HepG2 (cell line): ENCODE results near the gene MRPL36. TPM values are rescaled to one million over a fixed set of nuclear protein-coding genes. Genes with fewer than 3 reads are reported as not detected.

Experiments
- ATAC-seq: fragments of 200-7000 bp; cut with Tn5 transposase; 3 replicates; pipeline ENCODE4 v1.9.1; 2020; ENCODE audit warnings: mild to moderate bottlenecking, moderate library complexity
- BruUV-seq: library from RNA; stranded (reverse); fragments of 400-500 nt; replicated peaks from 2 replicates; lab custom pipeline; 2021; lab: Mats Ljungman, UMichigan
- CTCF ChIA-PET: fragments of 300-600 bp; formaldehyde crosslinking; extraction: SDS; loops from one replicate; lab custom pipeline; 2021; ENCODE audit warnings: low total read pairs, inconsistent platforms, low intra/inter-chr PET ratio; lab: Yijun Ruan, JAX
- POLR2A ChIA-PET: fragments of 350-600 bp; sonication (Branson Sonifier 250); formaldehyde crosslinking; loops from one replicate; lab custom pipeline; 2020; ENCODE audit warnings: antibody characterized with exemption, inconsistent platforms; lab: Yijun Ruan, JAX
- DNase-seq: peaks from one replicate; pipeline ENCODE4 v3.0.0-alpha.2; 2015; ENCODE audit warnings: low spot score
- FAIRE-seq: peaks from 3 replicates; lab custom pipeline; 2011; peaks lifted over from hg19 to GRCh38; lab: Jason Lieb, UNC
- H2AFZ ChIP-seq: one replicate; pipeline ENCODE4 v1.6.1; 2011; ENCODE audit warnings: low read length, inconsistent platforms
- H3K27ac ChIP-seq: fragments of 300-600 bp; 3 replicates; pipeline ENCODE4 v1.8.0; 2011; ENCODE audit warnings: mixed run types, mild to moderate bottlenecking, mixed read lengths, low read length, inconsistent platforms; ENCODE audit not compliant: insufficient read depth; ENCODE audit errors: extremely low read length
- H3K27me3 ChIP-seq, 2 experiments: fragments of 200-600 bp in 1 of 2; 2 replicates in 1 of 2; 3 replicates in 1 of 2; pipeline versions ENCODE4 v1.6.0 to v1.8.0; 2011; ENCODE audit warnings: low read length in 2 of 2, mild to moderate bottlenecking in 2 of 2, moderate library complexity in 2 of 2, inconsistent platforms in 1 of 2; ENCODE audit not compliant: insufficient read depth in 2 of 2, control insufficient read depth in 1 of 2
- H3K36me3 ChIP-seq, 2 experiments: fragments of 200-600 bp in 1 of 2; replicated peaks in 1 of 2; 2 replicates in 1 of 2; 3 replicates in 1 of 2; pipeline versions ENCODE4 v1.5.1 to v1.8.0; 2011; ENCODE audit warnings: low read length in 2 of 2, inconsistent platforms in 1 of 2; ENCODE audit not compliant: insufficient read depth in 2 of 2, control insufficient read depth in 1 of 2
- H3K4me1 ChIP-seq: 2 replicates; pipeline ENCODE4 v1.5.1; 2012; ENCODE audit warnings: low read length, inconsistent platforms; ENCODE audit not compliant: insufficient read depth
- H3K4me2 ChIP-seq: 2 replicates; pipeline ENCODE4 v1.6.0; 2011; ENCODE audit warnings: low read depth, low read length, inconsistent platforms
- H3K4me3 ChIP-seq, 3 experiments: fragments of 200-600 bp in 1 of 3; sonication (generic), shearing (Covaris generic) in 1 of 3; replicated peaks in 1 of 3; 2 replicates each; pipeline ENCODE4 v1.5.1; 2011 to 2016; ENCODE audit warnings: low read length in 3 of 3, inconsistent platforms in 2 of 3, low read depth in 2 of 3, mild to moderate bottlenecking in 2 of 3, control low read depth in 1 of 3, mixed read lengths in 1 of 3; ENCODE audit not compliant: insufficient read depth in 1 of 3
- H3K79me2 ChIP-seq: one replicate; pipeline ENCODE4 v1.6.1; 2011; ENCODE audit warnings: low read length, inconsistent platforms; ENCODE audit not compliant: insufficient read depth
- H3K9ac ChIP-seq: 2 replicates; pipeline ENCODE4 v1.6.0; 2011; ENCODE audit warnings: mild to moderate bottlenecking, low read depth, low read length, inconsistent platforms; ENCODE audit not compliant: insufficient read depth
- H3K9me3 ChIP-seq: 2 replicates; pipeline ENCODE4 v1.5.1; 2012; ENCODE audit warnings: mild to moderate bottlenecking, low read length
- H4K20me1 ChIP-seq: 2 replicates; pipeline ENCODE4 v1.6.0; 2011; ENCODE audit warnings: inconsistent platforms, mild to moderate bottlenecking, low read length, moderate library complexity; ENCODE audit not compliant: insufficient read depth
- HMG20B ChIP-seq: conservative IDR thresholded peaks from 2 replicates; pipeline ENCODE4 v1.6.1; 2016; ENCODE audit warnings: missing genetic modification reagents, missing compliant biosample characterization
- KDM1A ChIP-seq: IDR thresholded peaks from 2 replicates; pipeline ENCODE4 v1.6.1; 2016; ENCODE audit warnings: missing compliant biosample characterization
- MIER3 ChIP-seq: IDR thresholded peaks from 2 replicates; pipeline ENCODE4 v1.6.1; 2016; ENCODE audit warnings: missing compliant biosample characterization, borderline replicate concordance
- NCOA1 ChIP-seq: sonication (generic); formaldehyde crosslinking; IDR thresholded peaks from 2 replicates; pipeline ENCODE4 v1.9.0; 2021; ENCODE audit warnings: missing genetic modification reagents
- ZNF468 ChIP-seq: sonication (generic); formaldehyde crosslinking; IDR thresholded peaks from 2 replicates; pipeline ENCODE4 v1.8.0; 2022; ENCODE audit warnings: mild to moderate bottlenecking, moderate library complexity, missing genetic modification reagents
- ZNF510 ChIP-seq: sonication (generic); formaldehyde crosslinking; IDR thresholded peaks from 2 replicates; pipeline ENCODE4 v1.4.0; 2020; ENCODE audit warnings: low read depth, mild to moderate bottlenecking, missing genetic modification reagents
- ZNF782 ChIP-seq: sonication (generic); formaldehyde crosslinking; IDR thresholded peaks from 2 replicates; pipeline ENCODE4 v1.4.0; 2020; ENCODE audit warnings: missing genetic modification reagents, mild to moderate bottlenecking, borderline replicate concordance
- WGBS: methylation state at CpG from one replicate; pipeline ENCODE4 v1.1.6; 2017; ENCODE audit warnings: low lambda C conversion rate; 5-methylcytosine and 5-hydroxymethylcytosine counted together
- in situ Hi-C: cut with HindIII; loops from 2 replicates; pipeline ENCODE4 v1.10.0; 2017; ENCODE audit warnings: low pct_unique_long_range_greater_than_20kb; ENCODE audit not compliant: extremely low pct_ligation_motif_present
- intact Hi-C: fragments of 100-400 bp; cut with micrococcal nuclease; formaldehyde crosslinking; loops from one replicate; pipeline ENCODE4 v1.10.0; 2022; ENCODE audit not compliant: unreplicated experiment
- polyA plus RNA-seq, 8 experiments: library from polyadenylated mRNA; depleted of rRNA in 3 of 8; stranded (reverse) in 7 of 8; unstranded in 1 of 8; fragments of >200 nt; fragmentation: Illumina TruSeq in 4 of 8; extraction: Trizol in 4 of 8; gene quantifications; 2 replicates each; pipeline versions ENCODE4 v1.2.1 to v1.2.3, GENCODE V29; 2011 to 2016; ENCODE audit warnings: low read depth in 4 of 8, missing spikeins in 1 of 8, mixed read lengths in 1 of 8; ENCODE audit not compliant: insufficient read depth in 1 of 8
- total RNA-seq, 5 experiments: library from RNA; depleted of rRNA; stranded (reverse); fragments of >200 nt; fragmentation: Illumina TruSeq; extraction: Trizol; gene quantifications; 2 replicates each; pipeline ENCODE4 v1.2.3, GENCODE V29; 2016; ENCODE audit warnings: low read depth in 1 of 5
- TF ChIP-seq, protein P1 (sequence below): sonication (generic); formaldehyde crosslinking; IDR thresholded peaks from 2 replicates; pipeline ENCODE4 v1.4.0; 2020; ENCODE audit warnings: low read depth, mild to moderate bottlenecking, missing genetic modification reagents
- TF ChIP-seq, protein P2 (sequence below): sonication (generic); formaldehyde crosslinking; IDR thresholded peaks from 2 replicates; pipeline ENCODE4 v1.4.0; 2020; ENCODE audit warnings: missing genetic modification reagents

The MRPL36 gene
- total and polyA plus RNA-seq, 2 of the 13 experiments (the other 11 are each of a cell fraction or from before 2014, with no cell fraction given) = 71.3 to 113 TPM

DNA sequence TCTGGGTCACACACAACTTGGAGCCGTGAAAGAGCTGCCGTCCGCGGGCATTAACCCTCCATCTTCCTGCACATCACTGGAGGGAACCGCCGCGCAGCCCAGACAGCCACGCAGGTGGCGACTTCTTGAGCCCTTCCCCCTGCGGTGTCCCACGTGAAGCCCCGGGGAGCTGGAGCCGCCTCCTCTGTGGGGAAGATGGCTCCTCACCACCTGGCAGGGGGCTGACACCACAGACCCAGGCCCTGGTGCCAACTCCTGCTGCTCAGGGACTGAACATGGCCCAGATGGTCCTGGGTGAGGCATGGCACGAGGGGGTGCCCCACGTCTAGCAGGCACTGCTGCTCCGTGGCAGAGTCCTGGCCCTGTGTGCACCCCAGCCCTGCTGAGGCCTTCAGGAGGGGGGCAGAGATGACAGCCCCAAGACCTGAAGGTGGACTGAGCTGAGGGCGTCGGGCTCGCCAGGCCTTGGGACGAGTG, 40.5 kb upstream of the MRPL36 start:
- ChIA-PET POLR2A (no interaction called here), CTCF (no interaction called here)
- Histone ChIP-seq H2AFZ (no peak overlapping the region), H4K20me1 (no peaks in the 10 kb centered on the region), H3K4me3 (no peak overlapping the region), H3K4me2 (no peak overlapping the region), H3K36me3 (no peaks in the 10 kb centered on the region), H3K9me3 (no peaks in the 10 kb centered on the region), H3K27ac (no peak overlapping the region), H3K9ac (no peak overlapping the region), H3K79me2 (no peaks in the 10 kb centered on the region), H3K27me3 (peaks cover 5 to 60% of the 10 kb centered on the region in 2 experiments; a peak in 4 of 5 replicates), H3K4me1 (peaks cover 19% of the 10 kb centered on the region)
- intact Hi-C loops (no loop called here), in situ Hi-C loops (no loop called here)
- WGBS = 83% methylated on average over 13 of the region's 20 CpGs
- no TSS peak for BruUV-seq
- FAIRE-seq = no peak
- no peak for ATAC-seq
- TF ChIP-seq HMG20B (CRISPR knock-in tag) (no peak), ZNF510 (CRISPR knock-in tag) (no peak)
- no peak for DNase-seq

DNA sequence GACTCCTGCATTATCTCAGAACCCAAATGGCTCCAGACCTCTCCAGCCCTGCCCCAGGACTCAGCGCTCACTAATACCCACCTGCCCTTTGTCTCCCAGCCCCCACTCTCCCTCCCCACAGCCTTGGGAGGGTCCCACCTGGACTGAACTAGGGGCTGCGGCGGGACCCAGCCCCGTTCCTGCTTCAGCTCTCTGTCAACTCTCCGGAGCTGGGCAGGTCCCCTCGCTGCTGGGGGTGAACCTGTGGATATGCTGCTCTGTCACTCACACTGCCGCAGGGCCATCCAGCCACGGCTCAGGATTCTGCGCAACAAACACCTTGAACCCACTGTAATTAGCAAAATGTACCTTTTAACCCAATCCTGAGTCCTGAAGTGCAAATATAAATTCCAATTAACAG, 38.4 kb upstream of the MRPL36 start:
- Histone ChIP-seq H3K4me2 (peak overlapping the region; percentile 59), H3K4me3 (no peak overlapping the region), H3K36me3 (no peaks in the 10 kb centered on the region), H3K79me2 (no peaks in the 10 kb centered on the region), H3K9ac (no peak overlapping the region), H4K20me1 (no peaks in the 10 kb centered on the region), H3K27ac (no peak overlapping the region), H2AFZ (no peak overlapping the region), H3K27me3 (peaks cover 5 to 74% of the 10 kb centered on the region in 2 experiments; a peak in 4 of 5 replicates), H3K4me1 (peaks cover 19% of the 10 kb centered on the region), H3K9me3 (no peaks in the 10 kb centered on the region)
- intact Hi-C loops (no loop called here), in situ Hi-C loops (no loop called here)
- CTCF ChIA-PET = no interaction called here
- ATAC-seq (peak; percentile 5; the same call in 2 of the 3 replicates), FAIRE-seq (no peak), DNase-seq (no peak)
- TF ChIP-seq ZNF782 (CRISPR knock-in tag) (no peak), KDM1A (CRISPR knock-in tag) (no peak), MIER3 (CRISPR knock-in tag) (no peak), NCOA1 (no peak), ZNF468 (CRISPR knock-in tag) (no peak)
- TF ChIP-seq, protein P1, sequence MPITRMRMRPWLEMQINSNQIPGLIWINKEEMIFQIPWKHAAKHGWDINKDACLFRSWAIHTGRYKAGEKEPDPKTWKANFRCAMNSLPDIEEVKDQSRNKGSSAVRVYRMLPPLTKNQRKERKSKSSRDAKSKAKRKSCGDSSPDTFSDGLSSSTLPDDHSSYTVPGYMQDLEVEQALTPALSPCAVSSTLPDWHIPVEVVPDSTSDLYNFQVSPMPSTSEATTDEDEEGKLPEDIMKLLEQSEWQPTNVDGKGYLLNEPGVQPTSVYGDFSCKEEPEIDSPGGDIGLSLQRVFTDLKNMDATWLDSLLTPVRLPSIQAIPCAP (CRISPR knock-in tag) = no peak
- TF ChIP-seq, protein P2, sequence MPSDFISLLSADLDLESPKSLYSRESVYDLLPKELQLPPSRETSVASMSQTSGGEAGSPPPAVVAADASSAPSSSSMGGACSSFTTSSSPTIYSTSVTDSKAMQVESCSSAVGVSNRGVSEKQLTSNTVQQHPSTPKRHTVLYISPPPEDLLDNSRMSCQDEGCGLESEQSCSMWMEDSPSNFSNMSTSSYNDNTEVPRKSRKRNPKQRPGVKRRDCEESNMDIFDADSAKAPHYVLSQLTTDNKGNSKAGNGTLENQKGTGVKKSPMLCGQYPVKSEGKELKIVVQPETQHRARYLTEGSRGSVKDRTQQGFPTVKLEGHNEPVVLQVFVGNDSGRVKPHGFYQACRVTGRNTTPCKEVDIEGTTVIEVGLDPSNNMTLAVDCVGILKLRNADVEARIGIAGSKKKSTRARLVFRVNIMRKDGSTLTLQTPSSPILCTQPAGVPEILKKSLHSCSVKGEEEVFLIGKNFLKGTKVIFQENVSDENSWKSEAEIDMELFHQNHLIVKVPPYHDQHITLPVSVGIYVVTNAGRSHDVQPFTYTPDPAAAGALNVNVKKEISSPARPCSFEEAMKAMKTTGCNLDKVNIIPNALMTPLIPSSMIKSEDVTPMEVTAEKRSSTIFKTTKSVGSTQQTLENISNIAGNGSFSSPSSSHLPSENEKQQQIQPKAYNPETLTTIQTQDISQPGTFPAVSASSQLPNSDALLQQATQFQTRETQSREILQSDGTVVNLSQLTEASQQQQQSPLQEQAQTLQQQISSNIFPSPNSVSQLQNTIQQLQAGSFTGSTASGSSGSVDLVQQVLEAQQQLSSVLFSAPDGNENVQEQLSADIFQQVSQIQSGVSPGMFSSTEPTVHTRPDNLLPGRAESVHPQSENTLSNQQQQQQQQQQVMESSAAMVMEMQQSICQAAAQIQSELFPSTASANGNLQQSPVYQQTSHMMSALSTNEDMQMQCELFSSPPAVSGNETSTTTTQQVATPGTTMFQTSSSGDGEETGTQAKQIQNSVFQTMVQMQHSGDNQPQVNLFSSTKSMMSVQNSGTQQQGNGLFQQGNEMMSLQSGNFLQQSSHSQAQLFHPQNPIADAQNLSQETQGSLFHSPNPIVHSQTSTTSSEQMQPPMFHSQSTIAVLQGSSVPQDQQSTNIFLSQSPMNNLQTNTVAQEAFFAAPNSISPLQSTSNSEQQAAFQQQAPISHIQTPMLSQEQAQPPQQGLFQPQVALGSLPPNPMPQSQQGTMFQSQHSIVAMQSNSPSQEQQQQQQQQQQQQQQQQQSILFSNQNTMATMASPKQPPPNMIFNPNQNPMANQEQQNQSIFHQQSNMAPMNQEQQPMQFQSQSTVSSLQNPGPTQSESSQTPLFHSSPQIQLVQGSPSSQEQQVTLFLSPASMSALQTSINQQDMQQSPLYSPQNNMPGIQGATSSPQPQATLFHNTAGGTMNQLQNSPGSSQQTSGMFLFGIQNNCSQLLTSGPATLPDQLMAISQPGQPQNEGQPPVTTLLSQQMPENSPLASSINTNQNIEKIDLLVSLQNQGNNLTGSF = no peak
- POLR2A ChIA-PET = interaction anchor here (1.1 kb wide), 1 partner anchor 37 kb away, joined by 3 read pairs; no protein-coding TSS in a partner anchor
- 49% methylated on average over 8 of the region's 9 CpGs for WGBS
- BruUV-seq = no TSS peak
